Smooth muscle cell of the umbilical artery (primary cell): Measurements from ENCODE around the gene MRPL12. TPM values are rescaled to one million over a fixed set of nuclear protein-coding genes. Genes with fewer than 3 reads are reported as not detected.

Experiments used
- total RNA-seq: library from RNA; depleted of rRNA; stranded (reverse); fragments of >200 nt; gene quantifications from 2 replicates; pipeline ENCODE4 v1.2.3, GENCODE V29; 2014

Gene MRPL12
- 4.2 and 7.8 TPM in 2 replicates for total RNA-seq

GRCh38 chr17:81702934-81703746, at the start of gene MRPL12:
Gene MRPL12, plus strand, starts transcription at chr17:81703367. Its CDS starts 135 bp downstream, at chr17:81703502.

GRCh38 chr17:81656118-81656743, 46.9 kb upstream of the MRPL12 start, which contains the start of gene PDE6G:
Gene PDE6G, minus strand, starts transcription at chr17:81656542. Its CDS starts 3,237 bp downstream, at chr17:81653305.

GRCh38 chr17:81666342-81667191, 36.6 kb upstream of the MRPL12 start, which contains the start of the genes CCDC137 and OXLD1:
Gene CCDC137, plus strand, starts transcription at chr17:81666737. Its CDS starts 30 bp downstream, at chr17:81666767.
Gene OXLD1, minus strand, starts transcription at chr17:81666605. Its CDS starts 28 bp downstream, at chr17:81666577.

GRCh38 chr17:81683584-81684441, 19.4 kb upstream of the MRPL12 start, which contains the start of the genes ARL16 and HGS:
Gene ARL16, minus strand, starts transcription at chr17:81683797. Its CDS starts 44 bp downstream, at chr17:81683753.
Gene HGS, plus strand, starts transcription at chr17:81684011. Its CDS starts 56 bp downstream, at chr17:81684067.

GRCh38 chr17:81711814-81712467, 8.8 kb downstream of the MRPL12 start, which contains the start of gene SLC25A10:
Gene SLC25A10, plus strand, starts transcription at chr17:81712284. Its CDS starts 143 bp downstream, at chr17:81712427.

Other genes with a start within 250 kb of the MRPL12 start
- gene ACTG1, start 190.6 kb upstream of the MRPL12 start, total RNA-seq, result 6,408 and 8,170 TPM in 2 replicates
- 1.2 and 2.7 TPM in 2 replicates for gene FSCN2, start 175.0 kb upstream of the MRPL12 start, total RNA-seq
- 14.6 and 27.2 TPM in 2 replicates for gene FAAP100, start 151.0 kb upstream of the MRPL12 start, total RNA-seq
- gene NPLOC4, start 66.3 kb upstream of the MRPL12 start, total RNA-seq, result 94.1 and 131 TPM in 2 replicates
- gene TSPAN10, start 66.2 kb upstream of the MRPL12 start, total RNA-seq, result 2.1 and 3.6 TPM in 2 replicates
- gene PDE6G, start 46.8 kb upstream of the MRPL12 start, total RNA-seq, result not detected in 2 replicates
- 18.4 and 37.1 TPM in 2 replicates for gene OXLD1, start 36.8 kb upstream of the MRPL12 start, total RNA-seq
- 5.3 and 11.0 TPM in 2 replicates for gene CCDC137, start 36.6 kb upstream of the MRPL12 start, total RNA-seq
- gene ARL16, start 19.6 kb upstream of the MRPL12 start, total RNA-seq, result 17.8 and 19.4 TPM in 2 replicates
- 73.6 and 138 TPM in 2 replicates for gene HGS, start 19.4 kb upstream of the MRPL12 start, total RNA-seq
- 8.0 and 10.5 TPM in 2 replicates for gene SLC25A10, start 8.9 kb downstream of the MRPL12 start, total RNA-seq
- gene GCGR, start 100.8 kb downstream of the MRPL12 start, total RNA-seq, result not detected in 2 replicates
- gene MCRIP1, start 129.9 kb downstream of the MRPL12 start, total RNA-seq, result 82.5 and 97.7 TPM in 2 replicates
- gene PPP1R27, start 131.7 kb downstream of the MRPL12 start, total RNA-seq, result 0.09 TPM in 1 of 2 replicates, not detected in the other
- 2,852 and 4,180 TPM in 2 replicates for gene P4HB, start 157.2 kb downstream of the MRPL12 start, total RNA-seq
- 120 and 379 TPM in 2 replicates for gene ARHGDIA, start 168.0 kb downstream of the MRPL12 start, total RNA-seq
- gene ALYREF, start 188.2 kb downstream of the MRPL12 start, total RNA-seq, result 76.3 and 110 TPM in 2 replicates
- 84.9 and 198 TPM in 2 replicates for gene ANAPC11, start 188.4 kb downstream of the MRPL12 start, total RNA-seq
- gene NPB, start 198.9 kb downstream of the MRPL12 start, total RNA-seq, result 0.51 and 1.5 TPM in 2 replicates
- gene PCYT2, start 208.0 kb downstream of the MRPL12 start, total RNA-seq, result 50.5 and 52.1 TPM in 2 replicates
- 13.1 and 20.2 TPM in 2 replicates for gene SIRT7, start 214.8 kb downstream of the MRPL12 start, total RNA-seq
- 28.2 and 32.5 TPM in 2 replicates for gene MAFG, start 224.4 kb downstream of the MRPL12 start, total RNA-seq
- gene PYCR1, start 233.9 kb downstream of the MRPL12 start, total RNA-seq, result 245 and 274 TPM in 2 replicates
- under 0.01 TPM in 1 of 2 replicates, not detected in the other for gene MYADML2, start 243.9 kb downstream of the MRPL12 start, total RNA-seq